SU-DHL-6 (cell line): ENCODE data around the gene GINS2.

Source experiments
- EZH2phosphoT487 ChIP-seq: fragments of 200-600 bp; sonication (generic), shearing (Covaris generic); conservative IDR thresholded peaks from 2 replicates; pipeline ENCODE4 v1.6.1; 2018; ENCODE audit warnings: mild to moderate bottlenecking, antibody characterized with exemption, low read length, moderate library complexity, mixed read lengths
- TF ChIP-seq, protein P1 (sequence below): fragments of 200-600 bp; sonication (generic); IDR thresholded peaks from one replicate; pipeline ENCODE4 v1.5.1; 2017; ENCODE audit warnings: antibody characterized with exemption, mild to moderate bottlenecking, low read length, moderate library complexity; ENCODE audit not compliant: insufficient read depth, poor library complexity, severe bottlenecking

DNA sequence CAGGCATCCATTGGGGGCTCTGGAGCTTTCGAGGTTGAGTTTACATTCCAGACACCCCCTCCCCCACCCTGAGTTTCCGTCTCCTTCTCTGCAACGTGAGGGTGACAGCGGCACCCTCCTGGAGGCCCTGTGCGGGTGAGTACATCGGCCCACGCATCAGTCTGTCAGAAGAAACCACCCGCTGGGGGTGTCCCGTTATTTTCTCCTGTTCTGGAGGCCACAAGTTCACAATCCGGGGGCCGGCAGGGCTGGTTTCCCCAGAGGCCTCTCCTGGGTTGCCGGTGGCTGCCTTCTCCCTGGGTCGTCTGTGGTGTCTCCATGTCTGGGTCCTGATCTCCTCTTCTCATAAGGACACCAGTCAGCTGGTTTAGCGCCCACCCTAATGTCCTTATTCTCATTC lies 39.9 kb downstream of the GINS2 start:
- TF ChIP-seq, protein P1, sequence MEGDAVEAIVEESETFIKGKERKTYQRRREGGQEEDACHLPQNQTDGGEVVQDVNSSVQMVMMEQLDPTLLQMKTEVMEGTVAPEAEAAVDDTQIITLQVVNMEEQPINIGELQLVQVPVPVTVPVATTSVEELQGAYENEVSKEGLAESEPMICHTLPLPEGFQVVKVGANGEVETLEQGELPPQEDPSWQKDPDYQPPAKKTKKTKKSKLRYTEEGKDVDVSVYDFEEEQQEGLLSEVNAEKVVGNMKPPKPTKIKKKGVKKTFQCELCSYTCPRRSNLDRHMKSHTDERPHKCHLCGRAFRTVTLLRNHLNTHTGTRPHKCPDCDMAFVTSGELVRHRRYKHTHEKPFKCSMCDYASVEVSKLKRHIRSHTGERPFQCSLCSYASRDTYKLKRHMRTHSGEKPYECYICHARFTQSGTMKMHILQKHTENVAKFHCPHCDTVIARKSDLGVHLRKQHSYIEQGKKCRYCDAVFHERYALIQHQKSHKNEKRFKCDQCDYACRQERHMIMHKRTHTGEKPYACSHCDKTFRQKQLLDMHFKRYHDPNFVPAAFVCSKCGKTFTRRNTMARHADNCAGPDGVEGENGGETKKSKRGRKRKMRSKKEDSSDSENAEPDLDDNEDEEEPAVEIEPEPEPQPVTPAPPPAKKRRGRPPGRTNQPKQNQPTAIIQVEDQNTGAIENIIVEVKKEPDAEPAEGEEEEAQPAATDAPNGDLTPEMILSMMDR: no peak
- TF ChIP-seq EZH2phosphoT487: no peak
